Cardiac septum (tissue), 1 donor: ENCODE measurements around the gene LRRC28. TPM values are rescaled to one million over a fixed set of nuclear protein-coding genes. Genes with fewer than 3 reads are reported as not detected.
A peak's percentile ranks its signal among the peaks of the same experiment; 100 is the strongest.

ENCODE experiments used
- DNase-seq: peaks from one replicate; pipeline ENCODE4 v3.0.0-alpha.2; 2020; ENCODE audit warnings: low spot score
- intact Hi-C: fragments of 100-400 bp; cut with DNase I; formaldehyde crosslinking; loops from one replicate; pipeline ENCODE4 v1.14.0; 2022
- total RNA-seq: library from RNA; stranded (reverse); fragmentation: NEBNext Ultra II Directional; extraction: Animal tissue kit (Norgen Biotek cat#: 25700); gene quantifications from one replicate; pipeline ENCODE4 v1.2.1, GENCODE V29; 2021
- donor health status: DM: no; HTN: no; CAD: no.

Gene LRRC28
- total RNA-seq, 1 donor from 2014 or later = 20.9 TPM

- DNase-seq = peak; percentile 76
- intact Hi-C loops = loop anchor here (5.0 kb wide), 1 partner anchor 128 kb away; the partner anchor contains the start of gene MEF2A
These were observed 187.6 kb downstream of the LRRC28 start for GRCh38 chr15:99438691-99439523.

- no peak for DNase-seq
- intact Hi-C loops = loop anchor here (5.0 kb wide), 1 partner anchor 128 kb away; the partner anchor contains the start of gene MEF2A
These were observed 188.2 kb downstream of the LRRC28 start for GRCh38 chr15:99439524-99439835.

- intact Hi-C loops = no loop called here
- DNase-seq = peak; percentile 53
These were observed 188.7 kb downstream of the LRRC28 start for GRCh38 chr15:99440029-99440428.

Other genes with a start within 250 kb of the LRRC28 start
- 2.5 TPM for gene PGPEP1L, start 243.7 kb upstream of the LRRC28 start, total RNA-seq
- gene SYNM, start 146.4 kb upstream of the LRRC28 start, total RNA-seq = 395 TPM
- 13.5 TPM for gene TTC23, start 1.9 kb upstream of the LRRC28 start, total RNA-seq